PC-9 (cell line): Measurements from ENCODE around the gene AGBL4.

ENCODE experiments used
- EZH2 ChIP-seq: fragments of 200-600 bp; sonication (generic); IDR thresholded peaks from 2 replicates; pipeline ENCODE4 v1.8.0; 2017; ENCODE audit warnings: antibody characterized with exemption, low read depth
- TF ChIP-seq, protein P1 (sequence below): fragments of 200-600 bp; sonication (generic); conservative IDR thresholded peaks from 2 replicates; pipeline ENCODE4 v1.6.1; 2017; ENCODE audit warnings: mixed run types, antibody characterized with exemption, mild to moderate bottlenecking, moderate library complexity

DNA sequence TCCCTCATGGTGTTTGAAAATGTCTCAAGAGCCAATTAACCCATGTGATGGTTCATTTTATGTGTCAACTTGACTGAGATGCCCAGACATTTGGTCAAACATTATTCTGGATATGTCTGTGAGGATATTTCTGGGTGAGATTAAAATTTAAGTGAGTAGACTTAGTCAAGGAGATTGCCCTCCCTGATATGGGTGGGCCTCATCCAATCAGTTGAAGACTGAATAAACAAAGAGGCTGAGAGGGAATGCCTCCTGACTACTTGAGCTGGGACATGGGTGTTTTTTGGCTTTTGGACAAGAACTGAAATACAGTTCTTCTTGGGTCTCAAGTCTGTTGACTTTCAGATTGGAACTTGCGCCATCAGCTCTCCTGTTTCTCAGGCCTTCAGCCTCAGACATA is 1462.3 kb downstream of the AGBL4 start:
- TF ChIP-seq, protein P1, sequence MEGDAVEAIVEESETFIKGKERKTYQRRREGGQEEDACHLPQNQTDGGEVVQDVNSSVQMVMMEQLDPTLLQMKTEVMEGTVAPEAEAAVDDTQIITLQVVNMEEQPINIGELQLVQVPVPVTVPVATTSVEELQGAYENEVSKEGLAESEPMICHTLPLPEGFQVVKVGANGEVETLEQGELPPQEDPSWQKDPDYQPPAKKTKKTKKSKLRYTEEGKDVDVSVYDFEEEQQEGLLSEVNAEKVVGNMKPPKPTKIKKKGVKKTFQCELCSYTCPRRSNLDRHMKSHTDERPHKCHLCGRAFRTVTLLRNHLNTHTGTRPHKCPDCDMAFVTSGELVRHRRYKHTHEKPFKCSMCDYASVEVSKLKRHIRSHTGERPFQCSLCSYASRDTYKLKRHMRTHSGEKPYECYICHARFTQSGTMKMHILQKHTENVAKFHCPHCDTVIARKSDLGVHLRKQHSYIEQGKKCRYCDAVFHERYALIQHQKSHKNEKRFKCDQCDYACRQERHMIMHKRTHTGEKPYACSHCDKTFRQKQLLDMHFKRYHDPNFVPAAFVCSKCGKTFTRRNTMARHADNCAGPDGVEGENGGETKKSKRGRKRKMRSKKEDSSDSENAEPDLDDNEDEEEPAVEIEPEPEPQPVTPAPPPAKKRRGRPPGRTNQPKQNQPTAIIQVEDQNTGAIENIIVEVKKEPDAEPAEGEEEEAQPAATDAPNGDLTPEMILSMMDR = no peak
- TF ChIP-seq EZH2 = no peak
